ENCODE measurements around the gene ZMYND12.
A peak's percentile ranks its signal among the peaks of the same experiment; 100 is the strongest.

The ZMYND12 gene

GRCh38 chr1:42386051-42386450, 69.8 kb downstream of the ZMYND12 start:
- DNase-seq: no peak

DNA sequence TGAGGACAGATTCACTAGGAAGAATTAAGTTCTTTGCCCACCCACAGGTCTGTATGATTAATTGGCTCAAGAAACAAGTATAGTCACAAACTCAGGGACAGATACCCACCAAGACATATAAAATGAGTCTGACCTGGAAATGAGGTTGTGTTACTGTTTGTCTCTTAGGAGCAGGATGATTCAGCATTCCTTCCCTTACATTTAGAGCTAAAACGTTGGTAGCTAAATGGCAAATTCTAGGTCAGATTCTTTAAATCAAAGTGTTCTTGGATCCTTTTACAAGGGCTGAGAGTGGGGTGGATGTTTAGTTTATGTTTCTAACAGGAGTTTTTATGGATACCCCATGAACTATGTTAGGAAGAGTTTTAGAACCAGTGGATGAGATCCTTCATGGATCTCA, 70.5 kb downstream of the ZMYND12 start:
- DNase-seq: peak; percentile 9

DNA sequence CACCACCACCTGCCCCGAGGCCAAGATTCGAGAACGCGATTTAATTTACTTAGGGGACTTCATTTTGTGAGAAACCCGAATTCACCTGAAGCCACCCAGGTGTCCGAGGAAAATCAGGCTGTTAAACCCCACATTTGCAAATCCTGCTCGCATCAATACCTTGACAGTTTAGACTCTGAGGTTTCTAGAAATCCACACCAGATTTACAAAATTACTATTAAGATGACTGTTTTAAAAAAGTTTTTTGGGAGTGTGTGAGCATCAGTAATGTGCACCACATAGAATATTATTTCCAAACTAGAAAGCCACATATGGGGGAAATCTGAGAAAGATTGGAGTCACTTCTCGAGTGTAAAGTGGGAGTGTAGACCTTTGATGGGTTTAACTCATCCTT, 74.5 kb downstream of the ZMYND12 start:
- no peak for DNase-seq

DNA sequence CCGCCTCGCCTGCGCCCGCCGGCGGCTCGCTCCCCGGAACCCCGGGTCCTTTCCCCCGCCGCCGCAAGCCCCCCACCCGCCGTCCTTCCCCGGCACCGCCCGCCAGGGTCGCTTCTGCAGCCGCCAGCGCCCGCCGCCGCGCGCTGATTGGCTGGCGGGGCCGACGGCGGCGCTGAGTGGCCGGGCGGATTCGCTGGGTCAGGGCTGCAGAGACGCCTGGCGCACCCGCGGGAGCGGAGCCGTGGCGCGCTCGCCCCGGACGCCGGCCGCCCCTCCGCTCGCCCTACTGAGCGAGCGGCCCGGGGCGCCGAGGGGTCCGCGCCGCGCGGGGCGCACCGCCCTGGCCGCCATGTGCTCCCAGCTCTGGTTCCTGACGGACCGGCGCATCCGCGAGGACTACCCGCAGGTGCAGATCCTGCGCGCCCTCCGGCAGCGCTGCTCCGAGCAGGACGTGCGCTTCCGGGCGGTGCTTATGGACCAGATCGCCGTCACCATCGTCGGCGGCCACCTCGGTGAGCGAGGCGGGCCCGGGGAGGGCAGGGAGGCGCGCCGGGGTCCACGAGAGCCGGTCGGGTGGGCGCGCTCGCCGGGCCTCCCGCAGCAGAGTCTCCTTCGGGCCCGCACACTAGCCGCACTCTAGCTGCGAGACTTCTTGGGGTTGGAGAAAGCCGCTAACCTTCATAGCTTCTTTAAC, 75.1 kb downstream of the ZMYND12 start, which contains the start of gene RIMKLA:
Gene RIMKLA (plus strand): TSS at position 207 of the 694 bp plus-strand sequence. CDS start 143 bp downstream, at position 350.
- peak; percentile 11 for DNase-seq

All from fibroblast of upper back skin (primary cell).